HG02840 (cell line): ENCODE results near the gene CCDC50.

ENCODE experiments used
- ATAC-seq: cut with Tn5 transposase; IDR thresholded peaks from one replicate; pipeline ENCODE4 v1.9.1; 2021; ENCODE audit warnings: mild to moderate bottlenecking, moderate library complexity, moderate number of reproducible peaks; ENCODE audit not compliant: unreplicated experiment, low FRiP score

Gene CCDC50

DNA sequence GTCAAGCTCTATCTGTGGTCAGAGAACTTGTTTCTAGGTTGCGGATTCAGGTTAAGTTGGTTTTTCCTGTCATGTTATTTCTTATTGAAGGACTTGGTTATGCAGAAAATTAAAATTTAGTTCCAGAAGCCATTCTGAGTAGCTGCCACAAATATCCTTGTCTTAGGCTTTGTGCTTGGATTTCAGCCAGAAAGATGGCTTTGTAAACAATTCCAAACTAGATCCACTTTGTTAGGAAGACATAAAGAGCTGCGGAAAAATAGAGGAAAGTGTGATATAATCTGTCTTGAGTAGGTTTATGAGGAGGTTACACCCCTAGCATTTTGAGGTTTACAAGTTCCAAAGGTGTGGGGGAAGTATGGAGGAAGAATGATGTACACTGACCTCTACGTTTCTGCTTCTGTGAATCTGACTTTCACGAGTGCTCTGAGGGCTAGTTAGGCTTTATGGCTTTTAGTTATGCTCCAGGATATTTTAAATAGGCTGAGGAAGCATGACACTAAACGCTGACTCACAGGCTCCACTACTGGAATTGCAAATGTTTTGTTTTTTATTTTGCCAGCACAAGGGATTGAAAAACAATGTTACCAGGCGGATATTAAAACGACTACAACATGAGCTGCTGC, 47.4 kb downstream of the CCDC50 start:
- ATAC-seq: no peak

GRCh38 chr3:191378142-191378812, 49.1 kb downstream of the CCDC50 start:
- no peak for ATAC-seq

GRCh38 chr3:191379446-191379845, 50.3 kb downstream of the CCDC50 start:
- no peak for ATAC-seq

DNA sequence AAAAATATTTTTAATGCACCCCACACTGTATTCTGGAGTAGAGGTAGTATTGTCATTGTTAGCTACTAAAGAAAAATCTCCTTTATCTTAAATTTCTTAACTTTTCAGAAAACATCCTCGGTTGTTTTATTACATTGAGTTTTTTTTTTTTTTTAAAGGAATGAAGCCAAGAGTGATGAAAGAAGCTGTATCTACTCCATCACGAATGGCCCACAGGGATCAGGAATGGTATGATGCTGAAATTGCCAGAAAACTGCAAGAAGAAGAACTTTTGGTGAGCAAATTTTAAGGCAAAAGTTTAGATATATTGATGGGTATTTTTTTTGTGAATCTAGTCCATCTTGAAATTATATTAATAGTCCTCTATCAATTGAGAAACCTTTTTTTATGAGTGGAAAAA, 50.8 kb downstream of the CCDC50 start:
- no peak for ATAC-seq

GRCh38 chr3:191381303-191381702, 52.1 kb downstream of the CCDC50 start:
- no peak for ATAC-seq

DNA sequence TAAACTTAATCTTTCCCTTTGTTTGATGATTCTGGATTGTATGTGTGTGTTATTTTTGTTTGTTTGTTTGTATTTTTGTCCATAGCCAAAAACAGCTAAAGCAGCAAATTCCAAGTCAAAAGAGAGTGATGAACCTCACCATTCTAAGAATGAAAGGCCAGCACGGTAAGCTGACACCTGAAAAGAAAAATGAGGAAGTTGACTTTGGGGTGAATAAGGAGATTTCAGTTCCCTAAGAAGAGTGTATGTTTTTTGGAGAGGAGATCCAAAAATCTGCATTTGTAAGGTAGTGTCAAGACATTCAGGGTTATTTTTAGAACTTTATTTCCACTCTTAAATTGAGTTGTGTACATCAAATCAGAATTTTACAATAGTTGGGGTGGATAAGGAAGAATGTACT, 53.5 kb downstream of the CCDC50 start:
- ATAC-seq: peak; percentile 57

- ATAC-seq: no peak
Observed at GRCh38 chr3:191383124-191383523, 53.9 kb downstream of the CCDC50 start.

DNA sequence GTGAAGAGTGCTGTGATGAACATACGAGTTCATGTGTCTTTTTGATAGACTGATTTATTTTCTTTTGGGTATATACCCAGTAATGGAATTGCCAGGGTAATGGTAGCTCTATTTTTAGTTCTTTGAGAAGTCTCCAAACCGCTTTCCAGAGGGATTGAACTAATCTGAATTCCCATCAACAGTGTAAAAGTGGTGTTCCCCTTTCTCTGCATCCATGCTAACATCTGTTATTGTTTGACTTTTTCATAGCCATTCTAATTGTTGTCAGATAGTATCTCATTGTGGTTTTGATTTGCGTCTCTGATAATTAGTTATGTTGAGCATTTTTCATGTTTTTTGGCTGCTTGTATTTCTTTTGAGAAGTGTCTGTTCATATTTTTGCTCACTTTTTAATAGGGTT, 55.9 kb downstream of the CCDC50 start:
- no peak for ATAC-seq

DNA sequence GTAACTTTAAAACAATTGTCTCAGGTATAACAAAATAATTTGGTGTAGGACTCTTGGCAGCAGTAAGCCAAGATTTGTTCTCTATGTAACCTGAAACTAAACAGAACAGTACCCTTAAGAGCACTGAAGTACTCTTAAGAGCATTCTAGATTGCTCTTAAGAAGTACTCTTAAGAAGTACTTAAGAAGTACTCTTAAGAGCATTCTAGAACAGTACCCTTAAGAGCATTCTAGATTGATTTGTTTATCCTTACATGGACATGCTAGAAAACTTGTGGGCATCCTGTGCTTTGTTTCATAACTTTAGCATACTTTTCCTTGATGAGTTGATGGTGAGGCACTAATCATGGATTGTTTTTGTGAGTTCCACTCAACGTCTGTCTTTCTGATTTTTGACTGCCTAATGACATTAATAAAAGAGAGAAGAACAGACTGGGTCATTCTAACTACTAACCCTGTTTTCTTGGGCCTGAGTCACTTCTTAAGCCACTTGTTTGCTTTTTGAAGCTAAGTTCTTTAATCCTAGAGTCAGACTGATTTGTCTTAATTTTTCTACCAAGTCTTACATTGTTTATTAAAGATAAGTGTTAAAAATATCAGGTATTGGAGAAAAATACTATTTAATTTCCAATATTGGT, 58.4 kb downstream of the CCDC50 start:
- no peak for ATAC-seq

DNA sequence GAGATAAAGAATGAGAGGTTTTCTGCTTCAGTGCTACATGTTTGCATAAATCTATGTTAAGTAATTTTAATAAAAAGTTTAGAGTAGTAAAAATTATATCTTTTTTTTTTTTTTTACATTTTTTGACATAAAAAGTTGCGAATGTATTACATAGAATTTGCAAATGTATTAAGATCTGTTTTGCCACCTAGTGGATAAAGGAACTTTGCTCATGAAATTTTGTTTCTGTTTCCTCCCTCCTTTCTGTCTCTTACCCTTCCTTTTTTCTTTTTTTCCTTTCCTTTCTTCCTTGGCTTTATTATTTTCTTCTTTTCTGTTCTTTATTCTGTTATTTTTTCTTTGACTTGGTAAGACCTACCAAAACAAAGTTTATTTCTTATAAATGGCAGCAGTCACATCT, 59.6 kb downstream of the CCDC50 start:
- ATAC-seq: no peak

DNA sequence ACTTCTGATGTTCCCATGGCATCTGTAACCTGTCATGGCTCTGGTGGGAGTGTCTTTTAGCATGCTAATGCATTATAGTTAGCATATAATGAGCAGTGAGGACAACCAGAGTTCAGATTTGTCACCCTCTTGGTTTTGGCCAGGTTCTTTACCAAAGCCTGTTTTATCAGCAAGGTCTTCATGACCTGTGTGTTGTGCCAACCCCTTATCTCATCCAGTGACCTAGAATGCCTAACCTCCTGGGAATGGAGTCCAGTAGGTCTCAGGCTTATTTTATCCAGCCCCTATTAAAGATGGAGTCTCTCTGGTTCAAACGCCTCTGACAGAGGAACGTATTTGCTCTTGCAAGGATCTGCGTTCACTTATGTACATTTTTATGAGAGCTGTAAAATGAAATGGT, 61.4 kb downstream of the CCDC50 start:
- ATAC-seq: no peak

GRCh38 chr3:191391861-191392808, 62.9 kb downstream of the CCDC50 start:
- no peak for ATAC-seq

DNA sequence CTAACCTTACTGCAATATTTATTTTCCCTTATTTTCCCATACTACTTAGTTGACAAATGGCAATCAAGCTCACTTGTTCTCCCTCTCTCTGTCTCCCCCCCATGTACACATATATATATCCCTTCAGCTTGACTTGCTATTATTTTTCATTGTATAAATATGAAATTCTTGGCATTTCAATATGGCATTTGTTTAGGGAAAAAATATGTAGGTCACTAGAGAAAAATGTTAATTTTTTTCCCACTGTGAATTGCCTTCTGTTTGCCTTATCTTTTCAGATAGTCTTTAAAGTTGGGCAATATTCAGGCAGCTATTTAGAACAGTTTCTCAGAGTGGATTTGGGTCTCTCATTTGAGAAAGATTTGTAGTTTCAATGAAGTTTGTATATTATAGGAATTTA, 64.0 kb downstream of the CCDC50 start:
- ATAC-seq: no peak

GRCh38 chr3:191397771-191398170, 68.6 kb downstream of the CCDC50 start:
- no peak for ATAC-seq

DNA sequence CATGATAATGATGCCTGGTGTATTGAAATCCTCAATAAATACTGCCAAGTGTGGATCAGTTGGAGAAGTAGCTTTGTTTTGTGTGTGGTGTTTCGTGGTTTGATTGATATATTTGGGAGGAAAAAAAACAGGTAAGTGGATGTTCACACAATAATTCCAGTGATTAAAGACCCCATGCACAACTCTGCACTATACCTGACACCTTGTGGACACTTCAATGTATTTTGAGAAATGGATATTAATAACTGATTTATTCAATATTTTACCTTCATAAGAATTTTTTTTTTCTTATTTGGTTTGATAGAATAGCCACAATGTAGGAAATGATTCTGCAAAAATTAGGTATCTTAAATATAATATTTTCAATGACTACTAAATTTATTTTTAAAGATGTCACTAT, 69.4 kb downstream of the CCDC50 start:
- no peak for ATAC-seq

DNA sequence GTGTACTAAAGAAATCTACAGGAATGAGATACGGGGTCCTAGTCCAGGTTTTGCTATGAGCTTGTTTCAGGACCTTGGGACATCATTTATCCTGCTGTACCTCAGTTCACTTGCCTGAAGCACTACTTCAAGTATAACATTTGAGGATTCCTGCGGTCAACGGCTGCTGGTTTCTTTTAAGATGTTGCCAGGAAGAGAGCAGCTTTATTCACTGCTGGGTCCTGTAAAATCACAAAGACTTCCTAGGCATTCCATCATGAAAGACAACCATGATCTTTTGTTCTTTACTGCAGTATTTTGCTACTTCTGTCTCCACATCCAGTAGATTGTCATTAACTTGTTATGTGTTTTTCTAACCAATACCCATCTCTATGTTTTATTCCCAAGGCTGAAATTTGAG, 70.7 kb downstream of the CCDC50 start:
- no peak for ATAC-seq

DNA sequence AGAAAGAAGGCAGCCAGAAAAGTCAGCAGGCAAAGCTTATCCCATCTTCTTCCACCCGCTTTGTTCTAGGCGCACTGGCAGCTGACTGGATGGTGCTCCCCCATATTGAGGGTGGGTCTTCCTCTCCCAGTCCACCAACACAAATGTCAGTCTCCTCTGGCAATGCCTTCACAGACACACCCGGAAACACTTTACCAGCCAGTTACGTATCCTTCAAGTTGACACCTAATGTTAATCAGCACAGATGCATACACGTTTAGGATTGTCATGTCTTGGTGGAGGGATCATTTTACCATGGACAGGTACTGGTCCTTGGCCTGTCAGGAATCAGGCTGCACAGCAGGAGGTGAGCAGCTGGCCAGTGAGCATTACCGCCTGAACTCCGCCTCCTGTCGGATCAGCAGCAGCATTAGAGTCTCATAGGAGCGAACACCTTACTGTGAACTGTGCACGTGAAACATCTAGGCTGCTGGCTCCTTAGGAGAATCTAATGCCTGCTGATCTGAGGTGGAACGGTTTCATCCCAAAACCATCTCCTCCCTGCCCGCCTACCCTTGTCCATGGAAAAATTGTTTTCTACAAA, 72.7 kb downstream of the CCDC50 start:
- ATAC-seq: no peak

GRCh38 chr3:191409791-191410359, 80.7 kb downstream of the CCDC50 start:
- no peak for ATAC-seq

GRCh38 chr3:191412759-191413158, 83.6 kb downstream of the CCDC50 start:
- no peak for ATAC-seq

- ATAC-seq: no peak
Observed at GRCh38 chr3:191414286-191414685, 85.1 kb downstream of the CCDC50 start.
